CMK (cell line): ENCODE measurements around the gene PTGR3.

Experiments
- DNase-seq: peaks from one replicate; pipeline ENCODE4 v3.0.0-alpha.2; 2010; ENCODE audit warnings: low read depth

PTGR3 gene

GRCh38 chr18:75214766-75215510, 6.0 kb upstream of the PTGR3 start:
- no peak for DNase-seq

- DNase-seq, result no peak
Measured at GRCh38 chr18:75214332-75214690, 5.4 kb upstream of the PTGR3 start.

GRCh38 chr18:75213611-75214331, 4.8 kb upstream of the PTGR3 start:
- no peak for DNase-seq

GRCh38 chr18:75212751-75213090, 3.8 kb upstream of the PTGR3 start:
- DNase-seq, result no peak

- no peak for DNase-seq
Measured at GRCh38 chr18:75211953-75212750, 3.2 kb upstream of the PTGR3 start.

GRCh38 chr18:75211626-75211952, 2.6 kb upstream of the PTGR3 start:
- no peak for DNase-seq

GRCh38 chr18:75211002-75211621, 2.2 kb upstream of the PTGR3 start:
- DNase-seq, result no peak

- DNase-seq, result no peak
Measured at GRCh38 chr18:75210274-75211001, 1.5 kb upstream of the PTGR3 start, which contains the start of gene TSHZ1. TSHZ1 (plus strand) TSS chr18:75210797; CDS start chr18:75211877, 1,080 bp downstream.

- DNase-seq, result no peak
Measured at GRCh38 chr18:75209951-75210258, 966 bp upstream of the PTGR3 start.

- no peak for DNase-seq
Measured at GRCh38 chr18:75208836-75209128, 157 bp downstream of the PTGR3 start.

- DNase-seq, result no peak
Measured at GRCh38 chr18:75208155-75208835, 644 bp downstream of the PTGR3 start.

GRCh38 chr18:75207310-75208154, 1.4 kb downstream of the PTGR3 start:
- no peak for DNase-seq

- no peak for DNase-seq
Measured at GRCh38 chr18:75206452-75207309, 2.3 kb downstream of the PTGR3 start.

- no peak for DNase-seq
Measured at GRCh38 chr18:75205514-75206132, 3.3 kb downstream of the PTGR3 start.

GRCh38 chr18:75204732-75205513, 4.0 kb downstream of the PTGR3 start:
- no peak for DNase-seq

GRCh38 chr18:75204269-75204731, 4.6 kb downstream of the PTGR3 start:
- no peak for DNase-seq

GRCh38 chr18:75203416-75204268, 5.3 kb downstream of the PTGR3 start:
- DNase-seq, result no peak
